Measurements from ENCODE around the gene MEIOB. TPM values are rescaled to one million over a fixed set of nuclear protein-coding genes. Genes with fewer than 3 reads are reported as not detected.

The MEIOB gene
- polyA plus RNA-seq, 1 donor (not counting 4 experiments of a cell fraction or from before 2014, with no cell fraction given), result not detected

DNA sequence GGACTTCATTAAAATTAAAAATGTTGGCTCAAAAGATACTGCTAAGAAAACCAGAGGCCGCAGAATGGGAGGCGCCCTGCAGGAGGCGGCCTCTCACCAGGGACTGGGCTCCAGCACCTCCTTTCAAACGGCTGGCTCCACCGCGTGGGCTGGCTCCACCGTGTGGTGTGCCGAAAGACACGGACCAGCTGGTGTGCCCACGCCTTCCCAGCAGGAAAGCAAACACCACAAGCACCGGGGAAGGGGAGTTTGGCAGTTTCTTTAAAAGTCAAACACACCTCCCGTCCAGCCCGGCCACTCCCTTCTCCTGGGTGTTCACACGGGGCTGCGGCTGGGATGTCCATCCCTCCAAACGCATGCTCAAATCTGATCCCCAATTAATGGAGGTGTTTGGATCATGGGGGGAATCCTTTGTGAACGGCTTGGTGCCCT is 59.2 kb downstream of the MEIOB start:
- no peaks in the 10 kb centered on the region for H4K20me1 ChIP-seq (ENCODE audit: control insufficient read depth, extremely low read depth, insufficient read depth, low read length)
- no peak overlapping the region for H3K9ac ChIP-seq (ENCODE audit: control insufficient read depth, extremely low read depth, insufficient read depth, low read length)
- no peaks in the 10 kb centered on the region for H3K4me1 ChIP-seq (ENCODE audit: control insufficient read depth, extremely low read depth, insufficient read depth, low read length)
- no peaks in the 10 kb centered on the region for H3K27me3 ChIP-seq (ENCODE audit: control insufficient read depth, extremely low read depth, insufficient read depth, low read length)
- no peak overlapping the region for H2AFZ ChIP-seq (ENCODE audit: control insufficient read depth, low read length)
- no peak for FAIRE-seq
- no peaks in the 10 kb centered on the region for H3K9me1 ChIP-seq (ENCODE audit: control insufficient read depth, extremely low read depth, insufficient read depth, low read length)
- H3K36me3 ChIP-seq (ENCODE audit: control insufficient read depth in 2 of 2, extremely low read depth in 1 of 2, insufficient read depth in 2 of 2, low read length in 2 of 2), result peaks cover 0 to 13% of the 10 kb centered on the region in 2 experiments
- dilution Hi-C loops (cut with MboI; ENCODE audit: extremely low pct_ligation_motif_present, low sequenced_read_pairs), result no loop called here
- no peak overlapping the region for H3K4me3 ChIP-seq (ENCODE audit: control insufficient read depth in 2 of 3, extremely low read depth in 1 of 3, insufficient read depth in 2 of 3, low read depth in 1 of 3, low read length in 3 of 3)
- H3K4me2 ChIP-seq (ENCODE audit: control insufficient read depth, extremely low read depth, insufficient read depth, low read depth, low read length), result no peak overlapping the region
- TF ChIP-seq EZH2 (IDR thresholded peaks at IDR 0.05; ENCODE audit: low read length), result no peak
- TF ChIP-seq, protein P1, sequence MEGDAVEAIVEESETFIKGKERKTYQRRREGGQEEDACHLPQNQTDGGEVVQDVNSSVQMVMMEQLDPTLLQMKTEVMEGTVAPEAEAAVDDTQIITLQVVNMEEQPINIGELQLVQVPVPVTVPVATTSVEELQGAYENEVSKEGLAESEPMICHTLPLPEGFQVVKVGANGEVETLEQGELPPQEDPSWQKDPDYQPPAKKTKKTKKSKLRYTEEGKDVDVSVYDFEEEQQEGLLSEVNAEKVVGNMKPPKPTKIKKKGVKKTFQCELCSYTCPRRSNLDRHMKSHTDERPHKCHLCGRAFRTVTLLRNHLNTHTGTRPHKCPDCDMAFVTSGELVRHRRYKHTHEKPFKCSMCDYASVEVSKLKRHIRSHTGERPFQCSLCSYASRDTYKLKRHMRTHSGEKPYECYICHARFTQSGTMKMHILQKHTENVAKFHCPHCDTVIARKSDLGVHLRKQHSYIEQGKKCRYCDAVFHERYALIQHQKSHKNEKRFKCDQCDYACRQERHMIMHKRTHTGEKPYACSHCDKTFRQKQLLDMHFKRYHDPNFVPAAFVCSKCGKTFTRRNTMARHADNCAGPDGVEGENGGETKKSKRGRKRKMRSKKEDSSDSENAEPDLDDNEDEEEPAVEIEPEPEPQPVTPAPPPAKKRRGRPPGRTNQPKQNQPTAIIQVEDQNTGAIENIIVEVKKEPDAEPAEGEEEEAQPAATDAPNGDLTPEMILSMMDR (optimal IDR thresholded peaks at IDR 0.05 in 1 of 3, IDR thresholded peaks at IDR 0.05 in 1 of 3, conservative IDR thresholded peaks at IDR 0.05 in 1 of 3; ENCODE audit: extremely low read depth in 1 of 3, insufficient read depth in 2 of 3, low read length in 3 of 3), result peak; percentile 61 to 80 (median 73)
- DNase-seq (ENCODE audit: low read depth, low spot score), result no peak
- H3K79me2 ChIP-seq (ENCODE audit: control insufficient read depth, insufficient read depth, low read length), result no peaks in the 10 kb centered on the region
- no peak overlapping the region for H3K27ac ChIP-seq (ENCODE audit: control insufficient read depth, insufficient read depth, low read length)
- no peaks in the 10 kb centered on the region for H3K9me3 ChIP-seq (ENCODE audit: control insufficient read depth, low read depth, low read length)

DNA sequence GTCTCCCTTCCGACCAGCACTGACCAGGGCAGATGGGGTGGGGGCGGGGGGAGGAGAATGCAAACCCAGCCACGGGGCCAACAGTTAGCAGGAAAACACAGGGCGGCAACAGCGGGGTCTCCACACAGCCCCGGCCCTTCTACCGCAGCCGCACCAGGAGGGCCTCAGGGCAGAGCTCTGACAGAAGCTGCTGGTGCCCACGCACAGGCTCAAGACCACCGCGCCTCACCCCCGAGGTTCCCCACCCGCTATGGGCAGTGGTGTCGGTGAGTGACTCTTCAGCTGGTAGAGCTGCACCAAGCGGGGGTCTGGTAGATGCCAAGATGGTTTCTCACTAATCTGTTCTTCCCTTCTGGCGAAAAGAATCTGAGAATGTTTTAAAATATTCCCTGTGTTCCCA is 61.4 kb downstream of the MEIOB start:
- no peak for FAIRE-seq
- H3K36me3 ChIP-seq (ENCODE audit: control insufficient read depth in 2 of 2, extremely low read depth in 1 of 2, insufficient read depth in 2 of 2, low read length in 2 of 2), result peaks cover 0 to 5% of the 10 kb centered on the region in 2 experiments
- H4K20me1 ChIP-seq (ENCODE audit: control insufficient read depth, extremely low read depth, insufficient read depth, low read length), result no peaks in the 10 kb centered on the region
- H3K9me3 ChIP-seq (ENCODE audit: control insufficient read depth, low read depth, low read length), result no peaks in the 10 kb centered on the region
- H3K4me3 ChIP-seq (ENCODE audit: control insufficient read depth in 2 of 3, extremely low read depth in 1 of 3, insufficient read depth in 2 of 3, low read depth in 1 of 3, low read length in 3 of 3), result no peak overlapping the region
- no peak overlapping the region for H3K9ac ChIP-seq (ENCODE audit: control insufficient read depth, extremely low read depth, insufficient read depth, low read length)
- no peak overlapping the region for H2AFZ ChIP-seq (ENCODE audit: control insufficient read depth, low read length)
- H3K27ac ChIP-seq (ENCODE audit: control insufficient read depth, insufficient read depth, low read length), result no peak overlapping the region
- H3K9me1 ChIP-seq (ENCODE audit: control insufficient read depth, extremely low read depth, insufficient read depth, low read length), result no peaks in the 10 kb centered on the region
- H3K4me1 ChIP-seq (ENCODE audit: control insufficient read depth, extremely low read depth, insufficient read depth, low read length), result no peaks in the 10 kb centered on the region
- TF ChIP-seq, protein P1 (optimal IDR thresholded peaks at IDR 0.05 in 1 of 3, IDR thresholded peaks at IDR 0.05 in 1 of 3, conservative IDR thresholded peaks at IDR 0.05 in 1 of 3; ENCODE audit: extremely low read depth in 1 of 3, insufficient read depth in 2 of 3, low read length in 3 of 3), result no peak
- TF ChIP-seq EZH2 (IDR thresholded peaks at IDR 0.05; ENCODE audit: low read length), result no peak
- dilution Hi-C loops (cut with MboI; ENCODE audit: extremely low pct_ligation_motif_present, low sequenced_read_pairs), result no loop called here
- H3K4me2 ChIP-seq (ENCODE audit: control insufficient read depth, extremely low read depth, insufficient read depth, low read depth, low read length), result no peak overlapping the region
- no peaks in the 10 kb centered on the region for H3K79me2 ChIP-seq (ENCODE audit: control insufficient read depth, insufficient read depth, low read length)
- no peak for DNase-seq (ENCODE audit: low read depth, low spot score)
- no peaks in the 10 kb centered on the region for H3K27me3 ChIP-seq (ENCODE audit: control insufficient read depth, extremely low read depth, insufficient read depth, low read length)

Measured in keratinocyte (primary cell).